Activated naive CD8-positive, alpha-beta T cell treated with anti-CD3 and anti-CD28 coated beads, Interleukin-2, amount 50 U/mL, for 24 hours (primary cell): ENCODE measurements around the gene ALKBH7.
"Not testable (repeated sequence)": the region's sequence is repeated elsewhere in the genome, so short reads cannot be mapped to it uniquely, and the experiment has no call there.

Experiments used
- ATAC-seq: fragments of 150-1000 bp; cut with Tn5 transposase; one replicate; pipeline ENCODE4 v1.10.0; 2021
- DNase-seq: peaks from one replicate; pipeline ENCODE4 v3.0.0; 2021
- H3K27ac Mint-ChIP-seq: one replicate; pipeline ENCODE4 v1.8.0; 2021; ENCODE audit warnings: mild to moderate bottlenecking, mixed read lengths
- H3K27me3 Mint-ChIP-seq: one replicate; pipeline ENCODE4 v1.8.0; 2021; ENCODE audit warnings: mixed read lengths
- H3K36me3 Mint-ChIP-seq: one replicate; pipeline ENCODE4 v1.8.0; 2021; ENCODE audit warnings: low read depth, mixed read lengths
- H3K4me1 Mint-ChIP-seq: one replicate; pipeline ENCODE4 v1.8.0; 2021; ENCODE audit warnings: mixed read lengths
- H3K4me3 Mint-ChIP-seq: one replicate; pipeline ENCODE4 v1.8.0; 2021; ENCODE audit warnings: mild to moderate bottlenecking, moderate library complexity, mixed read lengths
- H3K9me3 Mint-ChIP-seq: one replicate; pipeline ENCODE4 v1.8.0; 2021; ENCODE audit warnings: mixed read lengths

ALKBH7 gene, protein sequence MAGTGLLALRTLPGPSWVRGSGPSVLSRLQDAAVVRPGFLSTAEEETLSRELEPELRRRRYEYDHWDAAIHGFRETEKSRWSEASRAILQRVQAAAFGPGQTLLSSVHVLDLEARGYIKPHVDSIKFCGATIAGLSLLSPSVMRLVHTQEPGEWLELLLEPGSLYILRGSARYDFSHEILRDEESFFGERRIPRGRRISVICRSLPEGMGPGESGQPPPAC

DNA sequence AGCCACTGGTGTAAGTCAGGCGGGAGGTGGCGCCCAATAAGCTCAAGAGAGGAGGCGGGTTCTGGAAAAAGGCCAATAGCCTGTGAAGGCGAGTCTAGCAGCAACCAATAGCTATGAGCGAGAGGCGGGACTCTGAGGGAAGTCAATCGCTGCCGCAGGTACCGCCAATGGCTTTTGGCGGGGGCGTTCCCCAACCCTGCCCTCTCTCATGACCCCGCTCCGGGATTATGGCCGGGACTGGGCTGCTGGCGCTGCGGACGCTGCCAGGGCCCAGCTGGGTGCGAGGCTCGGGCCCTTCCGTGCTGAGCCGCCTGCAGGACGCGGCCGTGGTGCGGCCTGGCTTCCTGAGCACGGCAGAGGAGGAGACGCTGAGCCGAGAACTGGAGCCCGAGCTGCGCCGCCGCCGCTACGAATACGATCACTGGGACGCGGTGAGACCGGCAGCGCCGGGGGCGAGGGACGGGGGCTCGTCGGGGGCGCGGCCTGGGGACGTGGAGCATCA is at the start of gene ALKBH7:
TSS of gene ALKBH7 (plus strand) at position 201 of the 502 bp plus-strand sequence. CDS start at position 228, 27 bp downstream.
- peak; percentile 86 for ATAC-seq
- Mint-ChIP-seq H3K4me3 (peak within 1 kb of the TSS; percentile 83), H3K36me3 (peaks cover 10% of the 10 kb centered on the region), H3K4me1 (peaks cover 15% of the 10 kb centered on the region), H3K9me3 (no peaks in the 10 kb centered on the region), H3K27me3 (no peaks in the 10 kb centered on the region), H3K27ac (peak within 1 kb of the TSS; percentile 90)
- DNase-seq = peak; percentile 93

DNA sequence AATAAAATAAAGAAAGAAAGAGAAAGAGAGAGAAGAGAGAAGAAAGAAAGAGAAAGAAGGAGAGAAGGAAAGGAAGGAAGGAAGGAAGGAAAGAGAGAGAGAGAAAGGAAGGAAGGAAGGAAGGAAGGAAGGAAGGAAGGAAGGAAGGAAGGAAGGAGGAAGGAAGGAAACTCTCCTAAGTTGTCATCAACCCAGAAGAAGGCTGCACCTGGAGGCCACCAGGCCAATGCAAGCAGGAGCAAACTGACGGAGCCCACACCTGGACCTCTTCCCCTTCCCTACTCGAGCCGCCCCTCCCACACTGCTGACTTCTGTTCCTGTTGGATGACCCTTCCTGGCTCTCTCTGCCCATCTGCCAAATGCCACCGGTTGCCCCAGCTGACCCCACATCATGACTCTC is 47.8 kb upstream of the ALKBH7 start:
- H3K4me3 Mint-ChIP-seq = no peak overlapping the region
- H3K27me3 Mint-ChIP-seq = no peaks in the 10 kb centered on the region
- H3K27ac Mint-ChIP-seq = no peak overlapping the region
- no peaks in the 10 kb centered on the region for H3K36me3 Mint-ChIP-seq
- DNase-seq (no peak), ATAC-seq (no peak)
- H3K4me1 Mint-ChIP-seq = no peaks in the 10 kb centered on the region
- H3K9me3 Mint-ChIP-seq = no peaks in the 10 kb centered on the region

DNA sequence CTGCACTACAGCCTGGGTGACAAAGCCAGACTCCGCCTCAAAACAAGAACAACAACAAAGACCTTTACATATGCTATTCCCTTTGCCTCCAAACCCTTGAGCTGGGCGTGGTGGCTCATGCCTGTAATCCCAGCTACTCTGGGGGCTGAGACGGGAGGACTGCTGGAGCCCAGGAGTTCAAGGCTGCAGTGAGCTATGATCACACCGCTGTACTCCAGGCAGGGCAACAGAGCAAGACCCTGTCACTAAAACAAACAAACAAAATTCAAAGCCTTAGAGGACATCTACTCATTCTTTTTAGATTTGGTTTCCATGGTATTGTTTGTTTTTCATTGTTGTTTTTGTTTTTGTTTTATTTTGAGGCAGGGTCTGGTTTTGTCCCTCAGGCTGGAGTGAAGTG is 47.0 kb upstream of the ALKBH7 start:
- Mint-ChIP-seq H3K27me3 (no peaks in the 10 kb centered on the region), H3K36me3 (no peaks in the 10 kb centered on the region), H3K4me1 (no peaks in the 10 kb centered on the region), H3K9me3 (no peaks in the 10 kb centered on the region), H3K4me3 (no peak overlapping the region), H3K27ac (no peak overlapping the region)
- DNase-seq = no peak
- ATAC-seq = no peak

DNA sequence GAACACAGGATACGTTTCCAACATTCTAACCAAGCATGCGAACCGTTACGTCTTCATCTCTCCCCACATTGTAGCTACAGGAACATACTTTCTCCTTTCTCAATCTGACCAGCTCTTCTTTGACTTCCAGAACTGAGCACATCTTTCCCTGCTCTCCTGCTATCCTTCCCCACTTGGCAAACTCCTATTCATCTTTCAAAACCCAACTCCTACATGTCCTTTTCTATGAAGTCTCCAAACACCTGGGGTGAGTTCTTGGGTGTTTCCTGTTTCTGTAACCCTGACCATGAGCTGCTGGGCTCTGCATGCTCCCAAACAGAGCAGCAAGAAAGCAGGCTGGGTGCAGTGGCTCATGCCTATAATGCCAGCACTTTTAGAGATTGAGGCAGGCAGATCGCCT is 45.8 kb upstream of the ALKBH7 start:
- ATAC-seq (no peak), DNase-seq (no peak)
- no peak overlapping the region for H3K27ac Mint-ChIP-seq
- no peaks in the 10 kb centered on the region for H3K36me3 Mint-ChIP-seq
- no peaks in the 10 kb centered on the region for H3K9me3 Mint-ChIP-seq
- H3K4me1 Mint-ChIP-seq = no peaks in the 10 kb centered on the region
- H3K4me3 Mint-ChIP-seq = no peak overlapping the region
- no peaks in the 10 kb centered on the region for H3K27me3 Mint-ChIP-seq

DNA sequence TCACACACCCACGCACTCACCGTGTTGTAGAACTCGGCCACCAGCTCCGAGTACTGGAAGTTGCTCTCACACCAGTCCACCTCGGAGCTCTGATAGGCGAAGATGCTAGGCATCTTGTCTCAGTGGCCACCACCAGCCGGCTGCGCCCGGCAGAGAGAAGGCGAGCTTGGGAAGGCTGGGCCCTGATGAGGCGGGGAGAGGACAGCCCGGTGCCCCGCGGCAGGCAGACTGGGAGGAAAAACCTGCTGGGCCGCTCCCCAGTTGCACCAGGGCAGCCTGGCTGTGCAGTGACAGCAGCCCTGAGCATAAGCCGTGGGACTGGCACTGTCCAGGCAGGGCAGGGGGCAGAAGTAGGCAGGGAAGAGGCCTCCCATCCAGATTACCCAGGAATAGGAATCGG is 39.2 kb upstream of the ALKBH7 start, which contains the start of gene ACER1:
TSS of gene ACER1 (minus strand) at position 174 of the 400 bp plus-strand sequence. CDS start at position 113, 61 bp downstream.
- ATAC-seq = no peak
- Mint-ChIP-seq H3K36me3 (no peaks in the 10 kb centered on the region), H3K4me1 (no peaks in the 10 kb centered on the region), H3K27me3 (no peaks in the 10 kb centered on the region), H3K4me3 (no peak within 1 kb of the TSS), H3K9me3 (no peaks in the 10 kb centered on the region), H3K27ac (no peak within 1 kb of the TSS)
- DNase-seq = no peak

- no peaks in the 10 kb centered on the region for H3K36me3 Mint-ChIP-seq
- no peaks in the 10 kb centered on the region for H3K27me3 Mint-ChIP-seq
- DNase-seq (no peak), ATAC-seq (no peak)
- no peak overlapping the region for H3K4me3 Mint-ChIP-seq
- H3K27ac Mint-ChIP-seq = no peak overlapping the region
- H3K4me1 Mint-ChIP-seq = no peaks in the 10 kb centered on the region
- no peaks in the 10 kb centered on the region for H3K9me3 Mint-ChIP-seq
Observed at GRCh38 chr19:6334490-6335285, 37.9 kb upstream of the ALKBH7 start.

- Mint-ChIP-seq H3K27ac (no peak overlapping the region), H3K27me3 (no peaks in the 10 kb centered on the region), H3K9me3 (no peaks in the 10 kb centered on the region), H3K4me1 (peaks cover 11% of the 10 kb centered on the region), H3K4me3 (no peak overlapping the region), H3K36me3 (peaks cover 5% of the 10 kb centered on the region)
- ATAC-seq = peak; percentile 75
- DNase-seq = no peak
Observed at GRCh38 chr19:6340493-6341201, 31.9 kb upstream of the ALKBH7 start.

GRCh38 chr19:6343462-6343861 is 29.1 kb upstream of the ALKBH7 start:
- Mint-ChIP-seq H3K27ac (no peak overlapping the region), H3K9me3 (no peaks in the 10 kb centered on the region), H3K4me3 (no peak overlapping the region), H3K36me3 (peaks cover 5% of the 10 kb centered on the region), H3K27me3 (no peaks in the 10 kb centered on the region), H3K4me1 (peaks cover 11% of the 10 kb centered on the region)
- ATAC-seq (no peak), DNase-seq (no peak)

- H3K9me3 Mint-ChIP-seq, H3K4me1 Mint-ChIP-seq, DNase-seq, H3K36me3 Mint-ChIP-seq, ATAC-seq, H3K27me3 Mint-ChIP-seq, H3K27ac Mint-ChIP-seq, H3K4me3 Mint-ChIP-seq: not testable (repeated sequence)
Observed at GRCh38 chr19:6349271-6349670, 23.3 kb upstream of the ALKBH7 start.

- H3K9me3 Mint-ChIP-seq = no peaks in the 10 kb centered on the region
- peaks cover 4% of the 10 kb centered on the region for H3K36me3 Mint-ChIP-seq
- H3K4me1 Mint-ChIP-seq = no peaks in the 10 kb centered on the region
- H3K27ac Mint-ChIP-seq = no peak overlapping the region
- no peaks in the 10 kb centered on the region for H3K27me3 Mint-ChIP-seq
- no peak for ATAC-seq
- no peak for DNase-seq
- H3K4me3 Mint-ChIP-seq = no peak overlapping the region
Observed at GRCh38 chr19:6350688-6351087, 21.9 kb upstream of the ALKBH7 start.

GRCh38 chr19:6352381-6353165 is 20.0 kb upstream of the ALKBH7 start:
- peaks cover 4% of the 10 kb centered on the region for H3K36me3 Mint-ChIP-seq
- H3K27ac Mint-ChIP-seq = no peak overlapping the region
- no peaks in the 10 kb centered on the region for H3K4me1 Mint-ChIP-seq

GRCh38 chr19:6354098-6354674 is 18.4 kb upstream of the ALKBH7 start:
- no peak overlapping the region for H3K27ac Mint-ChIP-seq
- H3K4me3 Mint-ChIP-seq = no peak overlapping the region
- H3K9me3 Mint-ChIP-seq = no peaks in the 10 kb centered on the region
- no peaks in the 10 kb centered on the region for H3K4me1 Mint-ChIP-seq
- DNase-seq = no peak
- H3K27me3 Mint-ChIP-seq = no peaks in the 10 kb centered on the region
- peaks cover 4% of the 10 kb centered on the region for H3K36me3 Mint-ChIP-seq
- no peak for ATAC-seq

More at GRCh38 chr19:6352381-6353165, 20.0 kb upstream of the ALKBH7 start:
- no peak for ATAC-seq
- Mint-ChIP-seq H3K4me3 (no peak overlapping the region), H3K27me3 (no peaks in the 10 kb centered on the region), H3K9me3 (no peaks in the 10 kb centered on the region)
- no peak for DNase-seq

- H3K4me3 Mint-ChIP-seq, H3K36me3 Mint-ChIP-seq, H3K27ac Mint-ChIP-seq, ATAC-seq, DNase-seq, H3K4me1 Mint-ChIP-seq, H3K27me3 Mint-ChIP-seq, H3K9me3 Mint-ChIP-seq: not testable (repeated sequence)
Observed at GRCh38 chr19:6355321-6356040, 17.1 kb upstream of the ALKBH7 start.
